ENCODE data around the gene HNRNPLL. TPM values are rescaled to one million over a fixed set of nuclear protein-coding genes. Genes with fewer than 3 reads are reported as not detected.
A peak's percentile ranks its signal among the peaks of the same experiment; 100 is the strongest.

Gene HNRNPLL
- polyA plus RNA-seq, 1 experiment = 78.5 TPM

- Histone ChIP-seq H3K9me3 (ENCODE audit: control insufficient read depth, insufficient read depth, low read length) (no peaks in the 10 kb centered on the region; the same call in 1 of the 2 replicates), H3K4me3 (ENCODE audit: low read depth, low read length) (no peak overlapping the region), H3K27me3 (ENCODE audit: control insufficient read depth, insufficient read depth, low read length) (no peaks in the 10 kb centered on the region), H3K27ac (ENCODE audit: low read depth, low read length) (no peak overlapping the region)
- ChIA-PET POLR2A (no interaction called here), CTCF (interaction anchor here (1.3 kb wide), 1 partner anchor 15 kb away, joined by 14 read pairs; no protein-coding TSS in a partner anchor)
- no peak for TF ChIP-seq CTCF (IDR thresholded peaks at IDR 0.05; ENCODE audit: low read depth, low read length)
- no peak for DNase-seq (ENCODE audit: low read depth, low spot score)
Observed at GRCh38 chr2:38597115-38597514, 5.6 kb downstream of the HNRNPLL start.

GRCh38 chr2:38596229-38596628 is 6.5 kb downstream of the HNRNPLL start:
- Histone ChIP-seq H3K4me3 (ENCODE audit: low read depth, low read length) (no peak overlapping the region), H3K27me3 (ENCODE audit: control insufficient read depth, insufficient read depth, low read length) (no peaks in the 10 kb centered on the region), H3K27ac (ENCODE audit: low read depth, low read length) (no peak overlapping the region), H3K9me3 (ENCODE audit: control insufficient read depth, insufficient read depth, low read length) (no peaks in the 10 kb centered on the region)
- ChIA-PET CTCF (interaction anchor here (0.6 kb wide), 1 partner anchor 13 kb away, joined by 3 read pairs; no protein-coding TSS in a partner anchor), POLR2A (no interaction called here)
- no peak for DNase-seq (ENCODE audit: low read depth, low spot score)
- TF ChIP-seq CTCF (IDR thresholded peaks at IDR 0.05; ENCODE audit: low read depth, low read length) = no peak

DNA sequence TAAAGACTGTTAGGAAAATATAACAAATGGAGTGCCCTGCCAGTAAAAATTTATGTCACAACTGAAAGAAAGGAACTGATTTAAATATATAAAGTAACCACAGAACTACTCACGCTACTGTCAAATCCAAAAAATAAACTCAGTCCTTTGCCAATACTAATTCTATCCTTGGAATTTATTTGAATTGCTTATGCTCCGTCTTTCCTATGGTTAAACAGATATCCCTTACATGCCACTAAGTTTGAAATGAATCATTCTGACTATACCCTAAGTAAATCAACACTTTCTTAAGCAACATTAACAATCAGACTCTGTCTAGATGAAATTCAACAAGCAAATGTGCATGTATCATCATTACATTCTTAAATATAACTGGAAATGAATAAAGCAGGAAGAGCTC is 9.8 kb downstream of the HNRNPLL start:
- DNase-seq (ENCODE audit: low read depth, low spot score) = no peak
- CTCF ChIA-PET = interaction anchor here (1.3 kb wide), 1 partner anchor 11 kb away, joined by 7 read pairs; no protein-coding TSS in a partner anchor
- H3K27ac ChIP-seq (ENCODE audit: low read depth, low read length) = no peak overlapping the region

GRCh38 chr2:38591152-38591551 is 11.6 kb downstream of the HNRNPLL start:
- DNase-seq (ENCODE audit: low read depth, low spot score) = no peak
- Histone ChIP-seq H3K9me3 (ENCODE audit: control insufficient read depth, insufficient read depth, low read length) (no peaks in the 10 kb centered on the region), H3K27ac (ENCODE audit: low read depth, low read length) (no peak overlapping the region), H3K4me3 (ENCODE audit: low read depth, low read length) (no peak overlapping the region), H3K27me3 (ENCODE audit: control insufficient read depth, insufficient read depth, low read length) (no peaks in the 10 kb centered on the region)
- TF ChIP-seq CTCF (IDR thresholded peaks at IDR 0.05; ENCODE audit: low read depth, low read length) = no peak
- ChIA-PET CTCF (interaction anchor here (1.2 to 1.9 kb wide), 3 partner anchors 9 to 36 kb away, joined by 3 to 16 read pairs (median 4); no protein-coding TSS in a partner anchor), POLR2A (interaction anchor here (1.3 to 1.5 kb wide), 2 partner anchors 10 to 160 kb away, joined by 4 to 6 read pairs; partner anchors contain the start of gene SRSF7)

More for the DNA sequence above, 9.8 kb downstream of the HNRNPLL start:
- POLR2A ChIA-PET = no interaction called here
- TF ChIP-seq CTCF (IDR thresholded peaks at IDR 0.05; ENCODE audit: low read depth, low read length) = no peak
- H3K27me3 ChIP-seq (ENCODE audit: control insufficient read depth, insufficient read depth, low read length) = no peaks in the 10 kb centered on the region
- no peak overlapping the region for H3K4me3 ChIP-seq (ENCODE audit: low read depth, low read length)
- no peaks in the 10 kb centered on the region for H3K9me3 ChIP-seq (ENCODE audit: control insufficient read depth, insufficient read depth, low read length)

- no peak for DNase-seq (ENCODE audit: low read depth, low spot score)
- peak; percentile 36 for TF ChIP-seq CTCF (IDR thresholded peaks at IDR 0.05; ENCODE audit: low read depth, low read length)
- Histone ChIP-seq H3K4me3 (ENCODE audit: low read depth, low read length) (no peak overlapping the region), H3K27ac (ENCODE audit: low read depth, low read length) (no peak overlapping the region), H3K9me3 (ENCODE audit: control insufficient read depth, insufficient read depth, low read length) (no peaks in the 10 kb centered on the region), H3K27me3 (ENCODE audit: control insufficient read depth, insufficient read depth, low read length) (no peaks in the 10 kb centered on the region)
- ChIA-PET POLR2A (interaction anchor here (1.3 to 1.5 kb wide), 2 partner anchors 11 to 161 kb away, joined by 4 to 6 read pairs; partner anchors contain the start of gene SRSF7), CTCF (interaction anchor here (1.2 to 1.9 kb wide), 3 partner anchors 8 to 35 kb away, joined by 3 to 16 read pairs (median 4); no protein-coding TSS in a partner anchor)
Observed at GRCh38 chr2:38590053-38590452, 12.7 kb downstream of the HNRNPLL start.

All from AG04450 (cell line).